HepG2 (cell line): ENCODE measurements around the gene KDM8. TPM values are rescaled to one million over a fixed set of nuclear protein-coding genes. Genes with fewer than 3 reads are reported as not detected.

ENCODE experiments used
- ETV6 ChIP-seq: sonication (generic); formaldehyde crosslinking; conservative IDR thresholded peaks from 2 replicates; pipeline ENCODE4 v1.4.0; 2020; ENCODE audit warnings: missing genetic modification reagents
- FOXJ3 ChIP-seq: sonication (generic); formaldehyde crosslinking; IDR thresholded peaks from 2 replicates; pipeline ENCODE4 v1.4.0; 2020; ENCODE audit warnings: missing genetic modification reagents, mild to moderate bottlenecking, borderline replicate concordance
- POLR2AphosphoS5 ChIP-seq: IDR thresholded peaks from 2 replicates; pipeline ENCODE4 v1.6.1; 2012; ENCODE audit warnings: low read depth, low read length
- REL ChIP-seq: sonication (generic); formaldehyde crosslinking; conservative IDR thresholded peaks from 2 replicates; pipeline ENCODE4 v1.8.0; 2022; ENCODE audit warnings: mild to moderate bottlenecking, missing genetic modification reagents, moderate library complexity
- U2AF2 ChIP-seq: fragments of 200-400 bp; formaldehyde crosslinking; IDR thresholded peaks from 2 replicates; pipeline ENCODE4 v1.6.1; 2017; ENCODE audit warnings: low read depth, mild to moderate bottlenecking, low read length
- ZNF142 ChIP-seq: sonication (generic); formaldehyde crosslinking; IDR thresholded peaks from 2 replicates; pipeline ENCODE4 v1.4.0; 2020; ENCODE audit warnings: missing genetic modification reagents
- ZNF564 ChIP-seq: sonication (generic); formaldehyde crosslinking; IDR thresholded peaks from 2 replicates; pipeline ENCODE4 v1.8.1; 2023; ENCODE audit warnings: mild to moderate bottlenecking, missing genetic modification reagents
- ZNF672 ChIP-seq: sonication (generic); formaldehyde crosslinking; IDR thresholded peaks from 2 replicates; pipeline ENCODE4 v1.8.1; 2022; ENCODE audit warnings: missing genetic modification reagents
- polyA plus RNA-seq, 8 experiments: library from polyadenylated mRNA; depleted of rRNA in 3 of 8; stranded (reverse) in 7 of 8; unstranded in 1 of 8; fragments of >200 nt; fragmentation: Illumina TruSeq in 4 of 8; extraction: Trizol in 4 of 8; gene quantifications; 2 replicates each; pipeline versions ENCODE4 v1.2.1 to v1.2.3, GENCODE V29; 2011 to 2016; ENCODE audit warnings: low read depth in 4 of 8, missing spikeins in 1 of 8, mixed read lengths in 1 of 8; ENCODE audit not compliant: insufficient read depth in 1 of 8
- total RNA-seq, 5 experiments: library from RNA; depleted of rRNA; stranded (reverse); fragments of >200 nt; fragmentation: Illumina TruSeq; extraction: Trizol; gene quantifications; 2 replicates each; pipeline ENCODE4 v1.2.3, GENCODE V29; 2016; ENCODE audit warnings: low read depth in 1 of 5
- TF ChIP-seq, protein P1 (sequence below): sonication (generic); formaldehyde crosslinking; IDR thresholded peaks from 2 replicates; pipeline ENCODE4 v1.9.0; 2021; ENCODE audit warnings: mild to moderate bottlenecking, missing genetic modification reagents
- TF ChIP-seq, protein P2 (sequence below): IDR thresholded peaks from 2 replicates; pipeline ENCODE4 v1.6.1; 2018; ENCODE audit warnings: missing genetic modification reagents
- TF ChIP-seq, protein P3 (sequence below): sonication (generic); formaldehyde crosslinking; IDR thresholded peaks from 2 replicates; pipeline ENCODE4 v1.9.0; 2021; ENCODE audit warnings: missing genetic modification reagents, borderline replicate concordance

KDM8 gene
- total and polyA plus RNA-seq, 2 of the 13 experiments (the other 11 are each of a cell fraction or from before 2014, with no cell fraction given): 3.3 to 8.6 TPM

DNA sequence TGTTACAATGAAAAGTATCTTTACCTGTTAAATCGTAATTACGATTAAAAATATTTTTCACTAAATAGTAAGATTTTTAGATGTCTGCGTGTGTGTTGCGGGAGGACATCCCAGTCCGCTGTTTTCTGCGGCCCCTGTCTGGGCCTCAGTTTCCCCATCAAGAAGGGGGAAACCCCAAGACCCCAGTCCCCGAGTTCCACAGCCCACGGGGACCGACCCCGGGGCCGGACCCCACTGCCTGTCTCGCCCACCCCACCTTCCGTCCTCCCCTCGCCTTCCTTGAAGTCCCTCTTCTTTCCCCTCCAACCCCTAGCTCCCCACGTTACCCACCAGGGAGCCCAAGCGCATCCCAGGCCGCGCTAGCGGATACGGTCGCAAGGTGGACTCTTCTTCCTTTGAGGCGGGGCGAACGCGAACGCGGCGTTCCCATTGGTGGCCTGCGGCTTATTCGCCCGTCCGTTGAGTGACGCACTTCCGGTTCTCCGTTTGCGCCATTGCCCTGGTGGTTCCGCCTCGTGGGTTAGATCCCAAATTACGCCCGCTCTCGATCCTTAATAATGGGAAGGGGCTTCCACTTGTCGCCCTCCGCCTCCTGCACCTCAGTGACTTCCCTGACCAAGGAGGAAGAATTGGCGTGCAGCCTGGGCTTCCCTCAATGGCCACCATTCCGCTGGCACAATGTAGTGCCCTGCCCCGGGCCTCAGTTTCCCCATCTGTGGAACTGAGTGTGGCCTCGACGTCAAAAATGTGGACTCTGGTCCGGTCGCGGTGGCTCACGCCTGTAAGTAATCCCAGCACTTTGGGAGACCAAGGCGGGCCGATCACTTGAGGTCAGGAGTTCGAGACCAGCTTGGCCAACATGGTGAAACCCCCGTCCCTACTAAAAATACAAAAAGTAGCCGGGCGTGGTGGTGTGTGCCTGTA lies 65.3 kb downstream of the KDM8 start, which contains the start of gene NSMCE1 (continued):
- TF ChIP-seq, protein P1, sequence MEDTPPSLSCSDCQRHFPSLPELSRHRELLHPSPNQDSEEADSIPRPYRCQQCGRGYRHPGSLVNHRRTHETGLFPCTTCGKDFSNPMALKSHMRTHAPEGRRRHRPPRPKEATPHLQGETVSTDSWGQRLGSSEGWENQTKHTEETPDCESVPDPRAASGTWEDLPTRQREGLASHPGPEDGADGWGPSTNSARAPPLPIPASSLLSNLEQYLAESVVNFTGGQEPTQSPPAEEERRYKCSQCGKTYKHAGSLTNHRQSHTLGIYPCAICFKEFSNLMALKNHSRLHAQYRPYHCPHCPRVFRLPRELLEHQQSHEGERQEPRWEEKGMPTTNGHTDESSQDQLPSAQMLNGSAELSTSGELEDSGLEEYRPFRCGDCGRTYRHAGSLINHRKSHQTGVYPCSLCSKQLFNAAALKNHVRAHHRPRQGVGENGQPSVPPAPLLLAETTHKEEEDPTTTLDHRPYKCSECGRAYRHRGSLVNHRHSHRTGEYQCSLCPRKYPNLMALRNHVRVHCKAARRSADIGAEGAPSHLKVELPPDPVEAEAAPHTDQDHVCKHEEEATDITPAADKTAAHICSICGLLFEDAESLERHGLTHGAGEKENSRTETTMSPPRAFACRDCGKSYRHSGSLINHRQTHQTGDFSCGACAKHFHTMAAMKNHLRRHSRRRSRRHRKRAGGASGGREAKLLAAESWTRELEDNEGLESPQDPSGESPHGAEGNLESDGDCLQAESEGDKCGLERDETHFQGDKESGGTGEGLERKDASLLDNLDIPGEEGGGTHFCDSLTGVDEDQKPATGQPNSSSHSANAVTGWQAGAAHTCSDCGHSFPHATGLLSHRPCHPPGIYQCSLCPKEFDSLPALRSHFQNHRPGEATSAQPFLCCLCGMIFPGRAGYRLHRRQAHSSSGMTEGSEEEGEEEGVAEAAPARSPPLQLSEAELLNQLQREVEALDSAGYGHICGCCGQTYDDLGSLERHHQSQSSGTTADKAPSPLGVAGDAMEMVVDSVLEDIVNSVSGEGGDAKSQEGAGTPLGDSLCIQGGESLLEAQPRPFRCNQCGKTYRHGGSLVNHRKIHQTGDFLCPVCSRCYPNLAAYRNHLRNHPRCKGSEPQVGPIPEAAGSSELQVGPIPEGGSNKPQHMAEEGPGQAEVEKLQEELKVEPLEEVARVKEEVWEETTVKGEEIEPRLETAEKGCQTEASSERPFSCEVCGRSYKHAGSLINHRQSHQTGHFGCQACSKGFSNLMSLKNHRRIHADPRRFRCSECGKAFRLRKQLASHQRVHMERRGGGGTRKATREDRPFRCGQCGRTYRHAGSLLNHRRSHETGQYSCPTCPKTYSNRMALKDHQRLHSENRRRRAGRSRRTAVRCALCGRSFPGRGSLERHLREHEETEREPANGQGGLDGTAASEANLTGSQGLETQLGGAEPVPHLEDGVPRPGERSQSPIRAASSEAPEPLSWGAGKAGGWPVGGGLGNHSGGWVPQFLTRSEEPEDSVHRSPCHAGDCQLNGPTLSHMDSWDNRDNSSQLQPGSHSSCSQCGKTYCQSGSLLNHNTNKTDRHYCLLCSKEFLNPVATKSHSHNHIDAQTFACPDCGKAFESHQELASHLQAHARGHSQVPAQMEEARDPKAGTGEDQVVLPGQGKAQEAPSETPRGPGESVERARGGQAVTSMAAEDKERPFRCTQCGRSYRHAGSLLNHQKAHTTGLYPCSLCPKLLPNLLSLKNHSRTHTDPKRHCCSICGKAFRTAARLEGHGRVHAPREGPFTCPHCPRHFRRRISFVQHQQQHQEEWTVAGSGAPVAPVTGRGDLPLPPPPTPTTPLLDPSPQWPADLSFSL: no peak
- TF ChIP-seq POLR2AphosphoS5: peak; percentile 97
- TF ChIP-seq, protein P2, sequence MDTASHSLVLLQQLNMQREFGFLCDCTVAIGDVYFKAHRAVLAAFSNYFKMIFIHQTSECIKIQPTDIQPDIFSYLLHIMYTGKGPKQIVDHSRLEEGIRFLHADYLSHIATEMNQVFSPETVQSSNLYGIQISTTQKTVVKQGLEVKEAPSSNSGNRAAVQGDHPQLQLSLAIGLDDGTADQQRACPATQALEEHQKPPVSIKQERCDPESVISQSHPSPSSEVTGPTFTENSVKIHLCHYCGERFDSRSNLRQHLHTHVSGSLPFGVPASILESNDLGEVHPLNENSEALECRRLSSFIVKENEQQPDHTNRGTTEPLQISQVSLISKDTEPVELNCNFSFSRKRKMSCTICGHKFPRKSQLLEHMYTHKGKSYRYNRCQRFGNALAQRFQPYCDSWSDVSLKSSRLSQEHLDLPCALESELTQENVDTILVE (CRISPR knock-in tag): no peak
- 0 out of 2 replicates have a peak, but pooled peaks have one; percentile 73 for TF ChIP-seq ZNF564 (CRISPR knock-in tag)
- no peak; the same call in 1 of the 2 replicates for TF ChIP-seq FOXJ3 (CRISPR knock-in tag)
- TF ChIP-seq ZNF672: peak; percentile 87; the same call in 1 of the 2 replicates
- peak; percentile 71; the same call in 1 of the 2 replicates for TF ChIP-seq U2AF2
- no peak for TF ChIP-seq ZNF142
- TF ChIP-seq ETV6 (CRISPR knock-in tag): 0 out of 2 replicates have a peak, but pooled peaks have one; percentile 19
- TF ChIP-seq, protein P3, sequence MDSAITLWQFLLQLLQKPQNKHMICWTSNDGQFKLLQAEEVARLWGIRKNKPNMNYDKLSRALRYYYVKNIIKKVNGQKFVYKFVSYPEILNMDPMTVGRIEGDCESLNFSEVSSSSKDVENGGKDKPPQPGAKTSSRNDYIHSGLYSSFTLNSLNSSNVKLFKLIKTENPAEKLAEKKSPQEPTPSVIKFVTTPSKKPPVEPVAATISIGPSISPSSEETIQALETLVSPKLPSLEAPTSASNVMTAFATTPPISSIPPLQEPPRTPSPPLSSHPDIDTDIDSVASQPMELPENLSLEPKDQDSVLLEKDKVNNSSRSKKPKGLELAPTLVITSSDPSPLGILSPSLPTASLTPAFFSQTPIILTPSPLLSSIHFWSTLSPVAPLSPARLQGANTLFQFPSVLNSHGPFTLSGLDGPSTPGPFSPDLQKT (CRISPR knock-in tag): no peak
- TF ChIP-seq REL: peak; percentile 92
